Calu3 (cell line): ENCODE results near the gene SULT1C3. TPM values are rescaled to one million over a fixed set of nuclear protein-coding genes. Genes with fewer than 3 reads are reported as not detected.

Experiments used
- BruUV-seq: library from RNA; stranded (reverse); fragments of 400-500 nt; replicated peaks from 2 replicates; lab custom pipeline; 2021; lab: Mats Ljungman, UMichigan
- CTCF ChIA-PET: fragments of 300-600 bp; sonication (Branson Sonifier 250); formaldehyde crosslinking; loops from one replicate; lab custom pipeline; 2022; ENCODE audit warnings: antibody characterized with exemption; lab: Charles Lee
- DNase-seq: peaks from one replicate; pipeline ENCODE4 v3.0.0; 2022
- H3K27ac Mint-ChIP-seq: one replicate; pipeline ENCODE4 v1.8.0; 2022; ENCODE audit warnings: mixed read lengths; ENCODE audit not compliant: unreplicated experiment
- H3K27me3 Mint-ChIP-seq: one replicate; pipeline ENCODE4 v1.8.0; 2022; ENCODE audit warnings: mixed read lengths; ENCODE audit not compliant: unreplicated experiment
- H3K36me3 Mint-ChIP-seq: one replicate; pipeline ENCODE4 v1.8.0; 2022; ENCODE audit warnings: mild to moderate bottlenecking, moderate library complexity, mixed read lengths; ENCODE audit not compliant: insufficient read depth, unreplicated experiment
- H3K4me1 Mint-ChIP-seq: one replicate; pipeline ENCODE4 v1.8.0; 2022; ENCODE audit warnings: mild to moderate bottlenecking, low read depth, mixed read lengths; ENCODE audit not compliant: unreplicated experiment
- H3K4me3 Mint-ChIP-seq: one replicate; pipeline ENCODE4 v1.8.0; 2022; ENCODE audit warnings: mild to moderate bottlenecking, low read depth, moderate library complexity, mixed read lengths; ENCODE audit not compliant: unreplicated experiment
- H3K9me3 Mint-ChIP-seq: one replicate; pipeline ENCODE4 v1.8.0; 2022; ENCODE audit warnings: low read depth, mixed read lengths; ENCODE audit not compliant: unreplicated experiment
- intact Hi-C: fragments of 100-400 bp; cut with micrococcal nuclease; formaldehyde crosslinking; loops from one replicate; pipeline ENCODE4 v1.10.0; 2022; ENCODE audit not compliant: unreplicated experiment
- total RNA-seq: library from RNA; stranded (reverse); gene quantifications from 2 replicates; pipeline ENCODE4 v1.2.3, GENCODE V29; 2022
- TF ChIP-seq, protein P1 (sequence below): fragments of 200-600 bp; IDR thresholded peaks from one replicate; pipeline ENCODE4 v1.8.0; 2022; ENCODE audit warnings: antibody characterized with exemption; ENCODE audit not compliant: unreplicated experiment

The SULT1C3 gene
- total RNA-seq, 1 experiment from 2014 or later = not detected

- Mint-ChIP-seq H3K27me3 (peaks cover 7% of the 10 kb centered on the region), H3K9me3 (peaks cover 4% of the 10 kb centered on the region), H3K36me3 (no peaks in the 10 kb centered on the region), H3K4me1 (no peaks in the 10 kb centered on the region), H3K27ac (no peak overlapping the region), H3K4me3 (no peak overlapping the region)
- intact Hi-C loops = no loop called here
- no peak for DNase-seq
- no TSS peak for BruUV-seq
- CTCF ChIA-PET = no interaction called here
- TF ChIP-seq, protein P1, sequence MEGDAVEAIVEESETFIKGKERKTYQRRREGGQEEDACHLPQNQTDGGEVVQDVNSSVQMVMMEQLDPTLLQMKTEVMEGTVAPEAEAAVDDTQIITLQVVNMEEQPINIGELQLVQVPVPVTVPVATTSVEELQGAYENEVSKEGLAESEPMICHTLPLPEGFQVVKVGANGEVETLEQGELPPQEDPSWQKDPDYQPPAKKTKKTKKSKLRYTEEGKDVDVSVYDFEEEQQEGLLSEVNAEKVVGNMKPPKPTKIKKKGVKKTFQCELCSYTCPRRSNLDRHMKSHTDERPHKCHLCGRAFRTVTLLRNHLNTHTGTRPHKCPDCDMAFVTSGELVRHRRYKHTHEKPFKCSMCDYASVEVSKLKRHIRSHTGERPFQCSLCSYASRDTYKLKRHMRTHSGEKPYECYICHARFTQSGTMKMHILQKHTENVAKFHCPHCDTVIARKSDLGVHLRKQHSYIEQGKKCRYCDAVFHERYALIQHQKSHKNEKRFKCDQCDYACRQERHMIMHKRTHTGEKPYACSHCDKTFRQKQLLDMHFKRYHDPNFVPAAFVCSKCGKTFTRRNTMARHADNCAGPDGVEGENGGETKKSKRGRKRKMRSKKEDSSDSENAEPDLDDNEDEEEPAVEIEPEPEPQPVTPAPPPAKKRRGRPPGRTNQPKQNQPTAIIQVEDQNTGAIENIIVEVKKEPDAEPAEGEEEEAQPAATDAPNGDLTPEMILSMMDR = no peak
These were observed 11.8 kb upstream of the SULT1C3 start for GRCh38 chr2:108228006-108228405.

GRCh38 chr2:108228537-108228936, 11.2 kb upstream of the SULT1C3 start:
- Mint-ChIP-seq H3K27me3 (peaks cover 7% of the 10 kb centered on the region), H3K9me3 (peaks cover 3% of the 10 kb centered on the region), H3K4me3 (no peak overlapping the region), H3K4me1 (no peaks in the 10 kb centered on the region), H3K36me3 (no peaks in the 10 kb centered on the region), H3K27ac (no peak overlapping the region)
- no peak for DNase-seq
- intact Hi-C loops = no loop called here
- TF ChIP-seq, protein P1 = no peak
- no TSS peak for BruUV-seq
- CTCF ChIA-PET = no interaction called here

GRCh38 chr2:108229875-108230274, 9.9 kb upstream of the SULT1C3 start:
- Mint-ChIP-seq H3K4me1 (no peaks in the 10 kb centered on the region), H3K36me3 (no peaks in the 10 kb centered on the region), H3K27ac (no peak overlapping the region), H3K4me3 (no peak overlapping the region), H3K9me3 (peaks cover 2% of the 10 kb centered on the region), H3K27me3 (peaks cover 7% of the 10 kb centered on the region)
- no TSS peak for BruUV-seq
- CTCF ChIA-PET = no interaction called here
- intact Hi-C loops = no loop called here
- DNase-seq = no peak
- TF ChIP-seq, protein P1 = no peak

GRCh38 chr2:108235577-108235976, 4.2 kb upstream of the SULT1C3 start:
- intact Hi-C loops = no loop called here
- no peaks in the 10 kb centered on the region for H3K4me1 Mint-ChIP-seq
- BruUV-seq = no TSS peak
- peaks cover 3% of the 10 kb centered on the region for H3K9me3 Mint-ChIP-seq
- DNase-seq = no peak
- H3K27ac Mint-ChIP-seq = no peak overlapping the region
- H3K27me3 Mint-ChIP-seq = no peaks in the 10 kb centered on the region
- CTCF ChIA-PET = interaction anchor here (0.9 kb wide), 1 partner anchor 20 kb away, joined by 3 read pairs; no protein-coding TSS in a partner anchor
- TF ChIP-seq, protein P1 = no peak
- no peaks in the 10 kb centered on the region for H3K36me3 Mint-ChIP-seq
- H3K4me3 Mint-ChIP-seq = no peak overlapping the region
